Vagina (tissue), 2 donors: ENCODE results near the gene MYEOV. TPM values are rescaled to one million over a fixed set of nuclear protein-coding genes. Genes with fewer than 3 reads are reported as not detected.

ENCODE experiments used
- DNase-seq, 2 donors: peaks; one replicate each; pipeline ENCODE4 v3.0.0-alpha.2; 2017; ENCODE audit errors: extremely low spot score in 2 of 2
- H3K27ac ChIP-seq: fragments of 200-600 bp; sonication (generic); one replicate; pipeline ENCODE4 v1.5.1; 2019
- H3K27me3 ChIP-seq: fragments of 200-600 bp; sonication (generic); one replicate; pipeline ENCODE4 v1.5.1; 2019
- H3K36me3 ChIP-seq, 2 donors: fragments of 200-600 bp; sonication (generic); one replicate each; pipeline ENCODE4 v1.5.1; 2017 to 2019
- H3K4me1 ChIP-seq: fragments of 200-600 bp; sonication (generic); one replicate; pipeline ENCODE4 v1.5.1; 2019
- H3K4me3 ChIP-seq, 2 donors: fragments of 200-600 bp; sonication (generic); 1 replicate in 1 of 2; 2 replicates in 1 of 2; pipeline ENCODE4 v1.5.1; 2016 to 2019
- H3K9me3 ChIP-seq: fragments of 200-600 bp; sonication (generic); one replicate; pipeline ENCODE4 v1.5.1; 2019
- CTCF ChIP-seq, 3 experiments: fragments of 450-650 bp in 2 of 3; fragments of 200-600 bp in 1 of 3; sonication (generic) in 1 of 3; IDR thresholded peaks; one replicate each; pipeline ENCODE4 v1.5.1; 2017 to 2019; ENCODE audit warnings: antibody characterized with exemption in 3 of 3, mild to moderate bottlenecking in 2 of 3, moderate library complexity in 2 of 3
- POLR2A ChIP-seq, 2 donors: fragments of 450-650 bp; IDR thresholded peaks; one replicate each; pipeline ENCODE4 v1.6.1; 2017; ENCODE audit warnings: antibody characterized with exemption in 2 of 2, mild to moderate bottlenecking in 2 of 2, moderate library complexity in 2 of 2
- POLR2AphosphoS5 ChIP-seq, 2 donors: sonication (generic); formaldehyde crosslinking; IDR thresholded peaks; one replicate each; pipeline ENCODE4 v1.9.0; 2017; ENCODE audit warnings: antibody characterized with exemption in 2 of 2, mild to moderate bottlenecking in 2 of 2, low read depth in 1 of 2; ENCODE audit not compliant: insufficient read depth in 1 of 2
- intact Hi-C: fragments of 100-400 bp; cut with DNase I; formaldehyde crosslinking; loops from one replicate; pipeline ENCODE4 v1.15.1; 2023
- total RNA-seq: library from RNA; depleted of rRNA; stranded (reverse); fragments of >200 nt; gene quantifications from one replicate; pipeline ENCODE4 v1.2.3, GENCODE V29; 2016

Gene MYEOV
- total RNA-seq, 1 donor from 2014 or later = 13.3 TPM

GRCh38 chr11:69327741-69328191 lies 33.8 kb downstream of the MYEOV start:
- TF ChIP-seq CTCF (IDR thresholded peaks at IDR 0.05) = no peak
- no peak for TF ChIP-seq POLR2A (IDR thresholded peaks at IDR 0.05)
- no peak for TF ChIP-seq POLR2AphosphoS5 (IDR thresholded peaks at IDR 0.05; ENCODE audit: insufficient read depth in 1 of 2, low read depth in 1 of 2)
- no peak overlapping the region for H3K4me3 ChIP-seq
- intact Hi-C loops = no loop called here
- no peaks in the 10 kb centered on the region for H3K36me3 ChIP-seq
- no peak overlapping the region for H3K27ac ChIP-seq
- H3K9me3 ChIP-seq = no peaks in the 10 kb centered on the region
- H3K27me3 ChIP-seq = no peaks in the 10 kb centered on the region
- peak; percentile 56 to 74 for DNase-seq
- H3K4me1 ChIP-seq = no peaks in the 10 kb centered on the region

GRCh38 chr11:69328231-69328630 lies 34.3 kb downstream of the MYEOV start:
- TF ChIP-seq POLR2A (IDR thresholded peaks at IDR 0.05) = no peak
- TF ChIP-seq POLR2AphosphoS5 (IDR thresholded peaks at IDR 0.05; ENCODE audit: insufficient read depth in 1 of 2, low read depth in 1 of 2) = no peak
- TF ChIP-seq CTCF (IDR thresholded peaks at IDR 0.05) = no peak
- intact Hi-C loops = no loop called here
- DNase-seq = peak in 1 of 2 donors; percentile 67

GRCh38 chr11:69329581-69329980 lies 35.6 kb downstream of the MYEOV start:
- intact Hi-C loops = no loop called here

More at GRCh38 chr11:69328231-69328630, 34.3 kb downstream of the MYEOV start:
- no peak overlapping the region for H3K4me3 ChIP-seq
- no peaks in the 10 kb centered on the region for H3K9me3 ChIP-seq
- H3K36me3 ChIP-seq = no peaks in the 10 kb centered on the region
- no peaks in the 10 kb centered on the region for H3K27me3 ChIP-seq
- no peak overlapping the region for H3K27ac ChIP-seq
- H3K4me1 ChIP-seq = no peaks in the 10 kb centered on the region

GRCh38 chr11:69330330-69330729 lies 36.4 kb downstream of the MYEOV start:
- H3K27ac ChIP-seq = no peak overlapping the region

More at GRCh38 chr11:69329581-69329980, 35.6 kb downstream of the MYEOV start:
- Histone ChIP-seq H3K36me3 (no peaks in the 10 kb centered on the region), H3K4me3 (no peak overlapping the region), H3K27ac (no peak overlapping the region), H3K4me1 (no peaks in the 10 kb centered on the region), H3K9me3 (no peaks in the 10 kb centered on the region), H3K27me3 (no peaks in the 10 kb centered on the region)
- TF ChIP-seq POLR2AphosphoS5 (IDR thresholded peaks at IDR 0.05; ENCODE audit: insufficient read depth in 1 of 2, low read depth in 1 of 2) = no peak
- no peak for TF ChIP-seq POLR2A (IDR thresholded peaks at IDR 0.05)
- no peak for TF ChIP-seq CTCF (IDR thresholded peaks at IDR 0.05)
- DNase-seq = no peak

More at GRCh38 chr11:69330330-69330729, 36.4 kb downstream of the MYEOV start:
- Histone ChIP-seq H3K27me3 (no peaks in the 10 kb centered on the region), H3K4me3 (no peak overlapping the region), H3K36me3 (no peaks in the 10 kb centered on the region), H3K4me1 (no peaks in the 10 kb centered on the region), H3K9me3 (no peaks in the 10 kb centered on the region)
- intact Hi-C loops = no loop called here
- no peak for TF ChIP-seq CTCF (IDR thresholded peaks at IDR 0.05)
- TF ChIP-seq POLR2AphosphoS5 (IDR thresholded peaks at IDR 0.05; ENCODE audit: insufficient read depth in 1 of 2, low read depth in 1 of 2) = no peak
- no peak for TF ChIP-seq POLR2A (IDR thresholded peaks at IDR 0.05)
- DNase-seq = no peak
